ENCODE measurements around the gene TMCC1. TPM values are rescaled to one million over a fixed set of nuclear protein-coding genes. Genes with fewer than 3 reads are reported as not detected.
"Not testable (repeated sequence)": the region's sequence is repeated elsewhere in the genome, so short reads cannot be mapped to it uniquely, and the experiment has no call there.

TMCC1 gene
- total RNA-seq, 4 donors from 2014 or later = 4.1 to 21.8 (median 14.5) TPM

- TF ChIP-seq POLR2A (IDR thresholded peaks at IDR 0.05) (no peak), POLR2AphosphoS5 (IDR thresholded peaks at IDR 0.05) (no peak)
- in situ Hi-C loops (cut with MboI; ENCODE audit: low pct_ligation_motif_present in 1 of 4, low pct_unique_long_range_greater_than_20kb in 1 of 4, low sequenced_read_pairs in 3 of 4) = no loop called here
Observed at GRCh38 chr3:129613367-129613740, 280.2 kb downstream of the TMCC1 start.

DNA sequence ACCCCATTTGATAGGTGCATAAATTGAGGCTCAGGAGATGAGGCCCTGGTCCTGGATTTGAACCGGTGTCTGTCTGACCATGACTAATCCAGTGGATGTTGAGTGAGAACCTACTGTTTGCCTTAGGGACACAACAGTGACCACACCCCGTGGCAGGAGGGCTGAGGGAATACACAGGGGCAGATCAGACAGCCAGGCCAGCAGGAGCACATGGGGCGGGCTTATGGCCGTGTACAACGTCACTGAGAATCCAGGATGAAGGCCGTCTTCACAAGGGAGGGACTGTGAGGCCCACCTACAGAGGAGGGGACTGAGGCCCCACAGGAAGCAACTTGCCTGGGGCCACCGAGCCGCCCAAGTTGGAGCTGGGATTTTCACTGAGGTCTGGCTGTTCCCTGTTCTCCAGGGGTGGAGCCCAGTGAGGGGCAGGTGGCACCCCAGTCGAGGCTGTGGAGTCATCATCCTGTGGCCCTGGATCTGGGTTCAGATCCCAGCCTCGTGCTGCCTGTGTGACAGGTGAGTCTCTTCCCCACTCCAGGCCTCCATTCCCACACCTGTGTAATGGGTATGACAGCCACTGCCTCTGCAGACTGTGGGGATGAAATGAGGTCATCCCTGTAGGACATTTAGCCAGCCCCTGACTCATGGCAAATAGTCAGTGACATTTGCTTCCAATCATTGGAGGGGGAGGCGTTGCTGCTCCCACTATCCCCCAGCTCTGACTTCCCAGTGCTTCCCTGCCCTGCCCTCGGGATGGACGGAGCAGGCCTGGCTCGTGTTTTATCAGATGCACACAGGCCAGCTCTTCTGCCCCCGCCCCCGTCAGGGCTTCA lies 280.8 kb downstream of the TMCC1 start:
- TF ChIP-seq POLR2AphosphoS5 (IDR thresholded peaks at IDR 0.05) = no peak
- TF ChIP-seq EP300 (IDR thresholded peaks at IDR 0.05; ENCODE audit: low read depth) = no peak
- TF ChIP-seq POLR2A (IDR thresholded peaks at IDR 0.05) = no peak
- TF ChIP-seq CTCF (IDR thresholded peaks at IDR 0.05) = no peak
- in situ Hi-C loops (cut with MboI; ENCODE audit: low pct_ligation_motif_present in 1 of 4, low pct_unique_long_range_greater_than_20kb in 1 of 4, low sequenced_read_pairs in 3 of 4) = no loop called here
- WGBS, 2 donors (ENCODE audit: low coverage in 1 of 2) = 74% methylated on average over 15 of the region's 16 CpGs; no CpG with 5 or more reads in 1 of the 2 donors

More at GRCh38 chr3:129613367-129613740, 280.2 kb downstream of the TMCC1 start:
- peak overlapping the region in 1 of 4 donors; percentile 43 for H3K27ac ChIP-seq
- H3K9me3 ChIP-seq = no peaks in the 10 kb centered on the region
- H3K4me1 ChIP-seq = peaks cover 0 to 26% (median 10%) of the 10 kb centered on the region in 4 donors
- no peak overlapping the region for H3K4me3 ChIP-seq
- DNase-seq = no peak
- intact Hi-C loops (cut with DNase I; ENCODE audit: low total_unique reads) = no loop called here
- WGBS, 2 donors (ENCODE audit: low coverage in 1 of 2) = 92% methylated on average over 3 of the region's 3 CpGs; no CpG with 5 or more reads in 1 of the 2 donors
- H3K36me3 ChIP-seq = no peaks in the 10 kb centered on the region
- H3K27me3 ChIP-seq = no peaks in the 10 kb centered on the region

GRCh38 chr3:129611812-129612533 lies 281.5 kb downstream of the TMCC1 start:
- Histone ChIP-seq H3K9me3 (no peaks in the 10 kb centered on the region), H3K36me3 (no peaks in the 10 kb centered on the region), H3K27me3 (peaks cover 4% of the 10 kb centered on the region), H3K4me1 (peaks cover 0 to 40% (median 21%) of the 10 kb centered on the region in 4 donors), H3K27ac (peak overlapping the region; percentile 17 to 43 (median 24)), H3K4me3 (no peak overlapping the region)
- TF ChIP-seq EP300 (IDR thresholded peaks at IDR 0.05; ENCODE audit: low read depth) (no peak), POLR2AphosphoS5 (IDR thresholded peaks at IDR 0.05) (no peak), CTCF (IDR thresholded peaks at IDR 0.05) (no peak), POLR2A (IDR thresholded peaks at IDR 0.05) (no peak)
- DNase-seq = no peak
- intact Hi-C loops (cut with DNase I; ENCODE audit: low total_unique reads) = no loop called here
- in situ Hi-C loops (cut with MboI; ENCODE audit: low pct_ligation_motif_present in 1 of 4, low pct_unique_long_range_greater_than_20kb in 1 of 4, low sequenced_read_pairs in 3 of 4) = no loop called here
- 59% methylated on average over 25 of the region's 25 CpGs; no CpG with 5 or more reads in 1 of the 2 donors for WGBS, 2 donors (ENCODE audit: low coverage in 1 of 2)

More for the DNA sequence above, 280.8 kb downstream of the TMCC1 start:
- intact Hi-C loops (cut with DNase I; ENCODE audit: low total_unique reads) = no loop called here
- Histone ChIP-seq H3K4me3 (no peak overlapping the region), H3K9me3 (no peaks in the 10 kb centered on the region), H3K27me3 (no peaks in the 10 kb centered on the region), H3K27ac (peak overlapping the region in 3 of 4 donors; percentile 17 to 43 (median 26)), H3K4me1 (peaks cover 0 to 32% (median 13%) of the 10 kb centered on the region in 4 donors), H3K36me3 (no peaks in the 10 kb centered on the region)
- no peak for DNase-seq

GRCh38 chr3:129611446-129611800 lies 282.1 kb downstream of the TMCC1 start:
- no peaks in the 10 kb centered on the region for H3K36me3 ChIP-seq
- WGBS, 2 donors (ENCODE audit: low coverage in 1 of 2) = 81% methylated on average over 4 of the region's 9 CpGs; no CpG with 5 or more reads in 1 of the 2 donors
- no peak for TF ChIP-seq POLR2AphosphoS5 (IDR thresholded peaks at IDR 0.05)
- no peak for TF ChIP-seq CTCF (IDR thresholded peaks at IDR 0.05)
- TF ChIP-seq POLR2A (IDR thresholded peaks at IDR 0.05) = no peak
- no peak for TF ChIP-seq EP300 (IDR thresholded peaks at IDR 0.05; ENCODE audit: low read depth)
- intact Hi-C loops (cut with DNase I; ENCODE audit: low total_unique reads) = no loop called here
- in situ Hi-C loops (cut with MboI; ENCODE audit: low pct_ligation_motif_present in 1 of 4, low pct_unique_long_range_greater_than_20kb in 1 of 4, low sequenced_read_pairs in 3 of 4) = no loop called here
- no peaks in the 10 kb centered on the region for H3K9me3 ChIP-seq
- peaks cover 0 to 40% (median 22%) of the 10 kb centered on the region in 4 donors for H3K4me1 ChIP-seq
- H3K27ac ChIP-seq = peak overlapping the region in 3 of 4 donors; percentile 17 to 43 (median 23)
- peaks cover 4% of the 10 kb centered on the region for H3K27me3 ChIP-seq
- H3K4me3 ChIP-seq = no peak overlapping the region
- no peak for DNase-seq

DNA sequence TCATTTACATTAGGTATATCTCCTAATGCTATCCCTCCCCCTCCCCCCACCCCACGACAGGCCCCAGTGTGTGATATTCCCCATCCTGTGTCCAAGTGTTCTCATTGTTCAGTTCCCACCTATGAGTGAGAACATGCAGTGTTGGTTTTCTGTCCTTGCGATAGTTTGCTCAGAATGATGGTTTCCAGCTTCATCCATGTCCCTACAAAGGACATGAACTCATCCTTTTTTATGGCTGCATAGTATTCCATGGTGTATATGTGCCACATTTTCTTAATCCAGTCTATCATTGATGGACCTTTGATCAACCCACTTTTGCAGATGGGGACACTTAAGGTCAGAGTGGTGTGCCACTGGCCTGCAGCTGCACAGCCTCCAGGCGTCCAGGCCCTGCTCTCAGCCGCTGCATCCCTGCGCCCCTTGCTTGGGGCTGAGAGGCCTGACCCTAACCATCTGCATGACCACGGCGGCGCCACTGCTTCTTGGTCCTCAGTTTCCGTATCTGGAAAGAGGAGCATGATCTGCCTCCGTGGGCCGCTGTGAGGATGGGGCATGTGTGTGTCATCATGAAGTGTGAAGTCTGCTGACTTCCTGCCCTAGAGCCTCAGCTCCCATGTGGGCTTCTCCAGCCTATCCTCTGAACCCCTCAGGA lies 282.6 kb downstream of the TMCC1 start:
- H3K27me3 ChIP-seq; in situ Hi-C loops (cut with MboI; ENCODE audit: low pct_ligation_motif_present in 1 of 4, low pct_unique_long_range_greater_than_20kb in 1 of 4, low sequenced_read_pairs in 3 of 4); intact Hi-C loops (cut with DNase I; ENCODE audit: low total_unique reads); DNase-seq; H3K4me3 ChIP-seq; H3K36me3 ChIP-seq; H3K9me3 ChIP-seq: not testable (repeated sequence)
- H3K4me1 ChIP-seq = peaks cover 0 to 43% (median 24%) of the 10 kb centered on the region in 4 donors
- peak overlapping the region in 2 of 4 donors; percentile 17 to 43 for H3K27ac ChIP-seq
- 87% methylated on average over 11 of the region's 11 CpGs; no CpG with 5 or more reads in 1 of the 2 donors for WGBS, 2 donors (ENCODE audit: low coverage in 1 of 2)

Measured in transverse colon (tissue), 4 donors.